ENCODE results near the gene YDJC.
A peak's percentile ranks its signal among the peaks of the same experiment; 100 is the strongest.
"Not testable (repeated sequence)": the region's sequence is repeated elsewhere in the genome, so short reads cannot be mapped to it uniquely, and the experiment has no call there.

Gene YDJC

GRCh38 chr22:21628386-21629254 lies 1.2 kb downstream of the YDJC start:
- no peak for DNase-seq

DNA sequence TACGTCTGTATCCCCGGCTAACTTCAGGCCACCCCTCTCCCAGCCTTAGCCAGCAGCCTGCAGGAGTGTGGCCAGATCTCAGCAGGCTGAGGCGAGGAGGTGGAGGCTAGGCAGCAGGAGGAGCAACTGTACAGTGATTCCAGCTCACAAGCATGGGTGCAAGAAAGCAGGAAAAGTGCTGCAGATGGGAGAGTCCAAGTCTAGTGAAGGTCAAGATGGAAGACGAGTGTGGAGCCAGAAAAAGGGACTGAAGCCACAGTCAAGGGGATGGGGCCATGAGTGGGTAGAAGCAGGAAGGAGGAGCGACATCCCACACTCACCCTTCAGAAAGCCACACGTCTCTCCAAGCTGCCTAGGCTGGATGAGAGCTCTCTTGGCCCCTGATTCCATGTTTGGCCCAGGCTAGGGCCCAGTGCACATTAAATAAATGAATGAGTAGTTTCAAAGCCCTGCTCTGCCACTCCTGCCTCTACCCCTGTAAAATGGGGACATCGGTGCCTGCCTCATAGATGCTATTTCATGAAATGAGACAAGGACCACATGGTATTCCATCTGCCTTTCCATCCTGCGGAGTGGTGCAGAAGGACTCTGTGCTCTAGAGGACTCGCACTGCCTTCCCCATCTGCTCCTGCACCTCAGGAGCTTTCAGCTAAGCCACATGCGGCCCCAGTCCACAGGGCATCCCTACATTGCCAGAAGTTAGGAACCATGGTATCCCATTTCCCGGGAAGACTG lies 2.9 kb downstream of the YDJC start:
- DNase-seq, result no peak

GRCh38 chr22:21626073-21626734 lies 3.6 kb downstream of the YDJC start:
- DNase-seq, result no peak

- no peak for DNase-seq
These were observed 4.7 kb downstream of the YDJC start for GRCh38 chr22:21624880-21625791.

- DNase-seq, result peak; percentile 18
These were observed 5.5 kb downstream of the YDJC start for GRCh38 chr22:21624120-21624879.

- no peak for DNase-seq
These were observed 6.2 kb downstream of the YDJC start for GRCh38 chr22:21623648-21623970.

DNA sequence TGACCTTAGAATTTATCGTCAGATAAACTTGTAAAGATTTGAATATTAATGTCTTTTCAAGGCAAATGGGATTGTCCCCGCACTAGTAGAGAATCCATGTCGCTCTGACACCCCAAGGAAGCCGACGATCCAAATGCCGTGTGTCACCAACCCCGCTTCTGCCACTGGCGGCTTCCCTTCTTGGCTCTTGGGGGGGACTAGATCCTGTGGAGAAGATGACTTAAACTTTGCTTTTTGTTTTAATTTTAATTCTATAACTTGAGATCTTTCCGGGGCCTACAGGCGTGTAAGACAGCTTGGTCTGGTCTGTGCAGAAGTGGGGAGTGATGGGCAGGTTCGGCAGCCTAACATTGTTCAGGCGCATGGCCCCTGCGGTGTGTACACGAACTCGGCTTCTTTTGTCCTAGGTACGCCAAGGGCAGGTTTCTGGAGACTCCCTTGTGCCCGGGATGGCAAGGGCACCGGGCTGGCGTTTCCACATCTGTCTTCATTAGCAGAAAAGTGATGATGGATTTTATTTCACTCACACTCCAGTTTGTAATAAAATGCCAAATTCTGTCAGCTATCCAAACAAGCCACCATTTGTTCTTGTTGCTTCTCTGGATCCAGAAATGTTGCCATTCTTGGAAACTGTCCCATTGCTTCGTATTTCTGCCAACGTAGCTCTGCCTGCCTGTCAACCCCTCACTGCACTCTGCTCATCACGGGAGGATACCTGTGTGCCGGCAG lies 6.7 kb downstream of the YDJC start:
- no peak for DNase-seq

- no peak for DNase-seq
These were observed 7.6 kb downstream of the YDJC start for GRCh38 chr22:21622011-21622918.

GRCh38 chr22:21621025-21621424 lies 8.8 kb downstream of the YDJC start:
- no peak for DNase-seq

- not testable (repeated sequence) for DNase-seq
These were observed 12.5 kb downstream of the YDJC start for GRCh38 chr22:21617337-21617736.

DNA sequence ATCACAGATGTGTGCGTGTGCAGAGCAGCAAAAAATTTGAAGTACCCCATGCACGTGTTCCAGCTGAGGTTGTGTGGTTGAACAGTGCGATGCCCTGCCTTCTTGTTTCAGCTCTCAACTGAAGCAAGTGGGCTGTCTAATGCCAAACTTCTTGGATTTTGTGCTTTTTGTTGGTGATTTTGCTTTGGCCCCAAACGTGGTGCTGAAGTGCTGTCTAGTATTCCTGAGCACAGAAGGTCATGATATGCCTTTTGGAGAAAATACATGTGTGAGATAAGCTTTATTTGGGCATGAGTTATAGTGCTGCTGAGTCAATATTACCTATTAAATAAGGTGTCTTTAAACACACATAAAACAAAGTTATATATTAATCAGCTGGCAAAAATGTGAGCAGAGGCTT lies 14.1 kb downstream of the YDJC start:
- no peak for DNase-seq

- DNase-seq, result no peak
These were observed 16.1 kb downstream of the YDJC start for GRCh38 chr22:21613553-21614233.

- no peak for DNase-seq
These were observed 17.0 kb downstream of the YDJC start for GRCh38 chr22:21612858-21613257.

- no peak for DNase-seq
These were observed 18.4 kb downstream of the YDJC start for GRCh38 chr22:21611210-21611977.

GRCh38 chr22:21609556-21610157 lies 20.2 kb downstream of the YDJC start:
- DNase-seq, result not testable (repeated sequence)

- DNase-seq, result no peak
These were observed 23.0 kb downstream of the YDJC start for GRCh38 chr22:21606775-21607174.

DNA sequence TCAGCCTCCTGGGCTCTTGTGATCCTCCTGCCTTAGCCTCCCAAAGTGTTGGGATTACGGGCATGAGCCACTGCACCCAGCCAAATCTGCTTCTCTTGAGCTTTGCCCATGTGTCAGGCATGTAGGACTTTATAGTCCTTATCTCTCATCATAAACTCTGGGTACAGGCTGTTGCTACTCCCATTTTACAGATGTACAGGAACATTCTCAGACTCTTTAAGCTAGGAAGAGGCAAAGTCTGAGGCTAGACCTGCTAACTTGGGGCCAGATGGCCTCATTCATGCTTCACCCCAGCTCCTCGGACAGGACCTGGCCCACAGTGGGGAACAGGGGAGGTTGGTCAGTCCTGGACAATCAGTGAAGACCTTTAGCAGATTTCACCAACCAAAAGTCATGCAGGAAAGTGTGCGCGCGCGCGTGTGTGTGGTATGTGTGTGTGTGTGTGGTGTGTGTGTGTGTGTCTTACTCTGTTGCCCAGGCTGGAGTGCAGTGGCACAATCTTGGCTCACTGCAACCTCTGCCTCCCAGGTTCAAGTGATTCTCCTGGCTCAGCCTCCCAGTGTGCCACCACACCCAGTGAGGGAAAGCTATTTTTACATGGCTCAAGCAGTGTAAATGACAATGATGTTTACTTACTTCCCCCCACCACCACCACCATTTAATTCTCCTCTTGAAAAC lies 23.8 kb downstream of the YDJC start:
- DNase-seq, result no peak

GRCh38 chr22:21603973-21604372 lies 25.8 kb downstream of the YDJC start:
- no peak for DNase-seq

All from HCEC 1CT (cell line).